GM21723 (cell line): ENCODE data around the gene CAPS2.
"Not testable (repeated sequence)": the region's sequence is repeated elsewhere in the genome, so short reads cannot be mapped to it uniquely, and the experiment has no call there.

Experiments used
- ATAC-seq: cut with Tn5 transposase; IDR thresholded peaks from one replicate; pipeline ENCODE4 v1.9.1; 2021; ENCODE audit warnings: mild to moderate bottlenecking, moderate library complexity; ENCODE audit not compliant: unreplicated experiment

CAPS2 gene

DNA sequence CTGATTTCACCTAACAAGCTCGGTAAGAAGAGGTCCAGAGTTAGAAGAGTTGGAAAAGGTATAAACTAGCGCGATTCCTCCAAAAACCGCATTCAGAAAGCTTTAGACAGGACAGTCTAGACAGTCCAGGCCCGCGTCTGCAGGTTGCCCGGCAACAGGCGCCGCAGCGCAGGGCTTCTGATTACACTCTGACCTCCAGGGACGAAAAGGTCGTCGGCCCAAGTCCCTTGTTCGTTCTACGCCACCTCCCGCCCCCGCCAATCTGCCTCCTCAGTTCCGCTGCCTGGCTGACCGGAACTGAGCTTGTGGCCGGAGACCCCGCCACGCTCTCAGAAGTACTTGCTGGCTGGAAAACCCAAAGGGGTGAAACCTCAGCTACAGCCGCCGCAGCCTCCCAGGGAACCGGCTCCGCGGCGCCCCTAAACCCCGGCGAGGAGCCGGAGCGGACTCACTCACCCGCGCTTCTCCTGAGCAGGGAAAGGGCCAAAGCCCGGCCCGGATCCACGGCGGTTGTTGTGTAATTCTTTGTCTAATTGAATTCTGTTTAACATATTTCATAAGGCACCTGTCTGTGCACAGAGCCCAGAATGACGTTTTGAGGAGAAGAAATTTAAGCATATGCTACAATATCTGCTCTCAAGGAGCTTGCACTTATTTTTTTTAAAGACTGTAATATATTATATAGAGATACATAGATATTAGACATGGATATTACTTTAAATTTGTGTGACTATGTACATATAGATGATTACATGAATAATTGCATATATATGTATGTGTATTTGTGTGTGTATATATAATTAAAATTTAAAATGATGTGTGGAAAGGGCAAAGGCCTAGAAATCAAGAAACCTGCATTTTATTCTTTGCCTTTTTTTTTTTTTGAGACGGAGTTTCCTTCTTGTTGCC is at the start of gene CAPS2:
Gene CAPS2 (minus strand): TSS at position 407 of the 909 bp plus-strand sequence. CDS start 3,826 bp downstream, outside the sequence.
- ATAC-seq: peak; percentile 90

DNA sequence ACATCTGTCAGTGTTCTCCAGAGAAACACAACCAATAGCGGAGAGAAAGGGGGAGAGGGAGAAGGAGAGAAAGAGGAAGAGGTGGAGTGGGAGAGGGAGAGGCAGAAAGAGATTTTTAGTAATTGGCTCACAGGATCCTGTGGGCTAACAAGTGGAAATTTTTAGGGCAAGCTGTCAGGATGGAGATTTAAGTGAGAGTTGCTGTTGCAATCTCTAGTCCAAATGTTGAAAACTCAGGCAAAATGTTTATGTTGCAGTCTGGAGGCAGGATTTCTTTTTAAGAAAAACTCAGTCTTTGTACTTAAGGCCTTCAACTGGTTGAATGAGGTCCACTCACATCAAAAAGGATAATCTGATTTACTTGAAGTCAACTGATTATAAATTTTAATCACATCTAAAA is 48.2 kb upstream of the CAPS2 start:
- ATAC-seq: no peak

DNA sequence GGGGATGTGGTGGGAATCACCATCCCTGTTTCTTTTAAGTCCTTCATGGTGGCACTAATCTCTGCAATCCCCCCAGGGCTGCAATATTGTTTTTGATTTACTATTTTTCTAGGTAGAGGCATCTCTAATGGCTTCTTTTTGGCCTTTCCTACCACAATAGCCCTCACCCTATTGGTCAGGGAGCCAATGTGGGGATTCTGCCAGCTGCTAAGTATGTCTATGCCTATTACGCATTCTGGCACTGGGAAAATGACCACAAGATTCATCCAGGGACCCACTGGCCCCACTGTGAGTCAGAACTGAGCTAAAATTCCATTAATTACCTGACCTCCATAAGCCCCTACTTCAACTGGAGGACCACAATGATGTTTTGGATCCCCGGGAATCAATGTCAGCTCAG is 44.8 kb upstream of the CAPS2 start:
- ATAC-seq: no peak

DNA sequence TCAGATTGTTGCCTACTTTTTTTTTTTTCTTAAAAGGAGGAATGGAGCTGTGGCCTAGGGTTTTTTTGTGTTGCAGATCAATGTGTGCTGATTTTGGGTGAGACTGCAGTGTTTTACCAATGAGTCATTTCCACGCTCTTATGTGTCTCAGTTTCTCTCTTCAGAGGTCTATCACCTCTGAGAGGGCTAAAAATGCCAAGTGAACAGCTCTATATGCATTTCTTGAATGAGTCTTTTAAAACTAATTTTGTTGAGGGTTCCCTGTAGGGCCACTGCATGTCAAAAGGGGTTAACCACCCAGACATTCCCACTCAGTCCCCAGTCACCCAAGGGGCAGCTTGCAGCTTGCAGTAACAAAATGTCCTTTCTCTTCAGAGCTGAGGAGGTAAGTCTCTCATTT is 36.5 kb upstream of the CAPS2 start:
- ATAC-seq: no peak

DNA sequence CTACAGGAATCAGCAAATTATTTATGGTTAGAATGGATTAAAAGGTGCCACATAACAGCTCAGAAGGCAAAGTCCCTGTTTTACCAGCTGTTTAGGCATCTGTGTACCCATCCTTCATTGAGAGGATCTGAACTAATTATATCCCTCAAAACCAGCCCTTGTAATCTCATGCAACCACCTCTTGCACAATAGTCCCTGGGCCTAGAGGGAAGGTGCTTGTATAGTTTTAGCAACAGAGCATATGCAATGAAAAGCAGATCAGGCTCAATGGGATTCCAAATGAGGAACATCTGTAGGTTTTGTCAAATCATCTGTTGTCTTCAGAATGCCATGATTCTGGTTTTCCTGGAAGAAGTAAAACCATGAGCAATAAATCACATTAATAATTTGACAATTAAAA is 34.8 kb upstream of the CAPS2 start:
- ATAC-seq: no peak

DNA sequence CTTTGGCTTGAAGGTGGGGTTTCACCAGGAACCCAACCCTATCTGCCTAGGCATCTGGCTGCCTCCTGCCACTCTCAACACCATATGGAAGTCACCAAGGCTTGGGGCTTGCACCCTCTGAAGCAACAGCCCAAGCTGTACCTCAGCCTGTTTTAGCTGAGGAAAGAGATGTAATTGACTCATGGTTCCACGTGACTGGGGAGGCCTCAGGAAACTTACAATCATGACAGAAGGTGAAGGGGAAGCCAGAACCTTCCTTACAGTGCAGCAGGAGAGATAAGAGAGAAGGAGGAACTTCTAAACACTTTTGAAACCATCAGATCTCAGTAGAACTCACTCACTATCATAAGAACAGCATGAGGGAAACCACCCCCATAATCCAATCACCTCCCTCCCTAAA is 31.3 kb upstream of the CAPS2 start:
- ATAC-seq: no peak

DNA sequence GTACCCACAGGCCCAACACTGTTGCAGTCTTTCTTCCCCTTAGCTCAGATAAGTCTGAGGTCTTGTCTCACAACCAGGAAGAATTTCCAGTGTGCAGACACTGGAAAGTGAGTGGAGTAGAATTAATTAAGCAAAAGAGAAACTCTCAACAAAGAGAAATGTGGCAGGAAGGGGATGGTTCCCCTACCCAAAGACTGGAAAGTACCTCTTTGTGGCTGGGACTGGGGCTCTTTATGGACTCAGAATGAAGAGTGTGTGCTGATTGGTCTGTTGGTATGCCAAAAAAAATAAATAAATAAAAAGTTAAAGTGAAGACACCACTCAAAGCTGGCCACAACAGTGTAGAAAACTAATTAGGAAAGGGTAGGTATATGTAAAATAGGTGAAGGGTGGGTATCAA is 30.8 kb upstream of the CAPS2 start:
- ATAC-seq: no peak

DNA sequence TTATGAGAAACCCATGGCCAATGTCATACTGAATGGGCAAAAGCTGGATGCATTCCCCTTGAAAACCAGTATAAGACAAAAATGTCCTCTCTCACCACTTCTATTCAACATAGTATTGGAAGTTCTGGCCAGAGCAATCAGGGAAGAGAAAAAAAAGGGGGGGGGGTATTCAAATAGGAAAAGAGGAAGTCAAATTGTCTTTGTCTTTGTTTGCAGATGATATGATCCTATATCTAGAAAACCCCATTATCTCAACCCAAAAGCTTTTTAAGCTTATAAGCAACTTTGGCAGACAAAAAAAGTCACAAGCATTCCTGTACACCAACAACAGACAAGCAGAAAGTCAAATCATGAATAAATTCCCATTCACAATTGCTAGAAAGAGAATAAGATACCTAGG is 23.9 kb upstream of the CAPS2 start:
- ATAC-seq: no peak

DNA sequence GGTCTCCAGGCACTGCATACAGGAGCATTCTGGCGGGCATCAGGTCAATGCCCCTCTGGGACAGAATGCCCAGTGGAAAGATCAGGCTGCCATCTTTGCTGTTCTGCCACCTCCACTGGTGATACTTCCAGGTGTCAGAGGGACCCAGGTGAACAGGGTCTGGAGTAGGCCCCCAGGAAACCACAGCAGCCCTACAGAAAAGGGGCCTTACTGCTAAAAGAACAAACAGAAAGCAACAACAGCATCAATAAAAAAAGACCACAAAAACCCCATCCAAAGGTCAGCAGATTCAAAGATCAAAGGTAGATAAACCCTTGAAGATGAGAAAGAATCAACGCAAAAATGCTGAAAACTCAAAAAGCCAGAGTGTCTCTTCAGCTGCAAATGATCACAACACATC is 20.3 kb upstream of the CAPS2 start:
- ATAC-seq: no peak

DNA sequence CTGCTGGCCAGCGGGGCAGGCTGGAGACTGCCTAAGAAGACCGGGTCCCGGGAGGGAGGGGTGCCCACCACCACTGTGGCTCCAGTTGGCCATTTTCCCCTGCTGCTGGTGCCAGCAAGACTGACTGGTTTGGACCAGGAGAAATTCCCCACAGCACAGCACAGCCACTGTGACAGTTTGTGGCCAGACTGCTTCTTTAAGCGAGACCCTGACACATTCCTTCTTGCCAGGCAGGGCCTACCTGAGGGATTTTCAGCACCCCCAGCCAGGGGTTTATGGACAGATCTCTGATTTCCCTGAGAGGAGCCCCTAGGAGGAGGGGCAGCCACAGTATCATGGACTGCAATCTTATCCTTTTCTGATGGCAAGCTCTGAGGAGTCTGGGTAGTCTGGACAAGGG is 19.8 kb upstream of the CAPS2 start:
- no peak for ATAC-seq

DNA sequence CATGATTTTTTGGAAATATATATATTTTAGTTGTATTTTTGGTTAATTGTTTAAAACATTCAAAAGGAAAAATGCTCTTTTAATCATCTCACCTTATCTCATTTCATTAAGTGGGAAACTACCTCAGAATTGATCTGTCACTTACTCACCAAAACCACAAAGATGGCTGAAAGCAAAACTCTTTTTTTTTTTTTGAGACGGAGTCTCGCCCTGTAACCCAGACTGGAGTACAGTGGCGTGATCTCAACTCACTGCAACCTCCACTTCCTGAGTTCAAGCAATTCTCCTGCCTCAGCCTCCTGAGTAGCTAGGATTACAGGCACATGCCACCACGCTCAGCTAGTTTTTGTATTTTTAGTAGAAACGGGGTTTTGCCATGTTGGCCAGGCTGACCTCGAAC is 16.1 kb upstream of the CAPS2 start:
- ATAC-seq: not testable (repeated sequence)

DNA sequence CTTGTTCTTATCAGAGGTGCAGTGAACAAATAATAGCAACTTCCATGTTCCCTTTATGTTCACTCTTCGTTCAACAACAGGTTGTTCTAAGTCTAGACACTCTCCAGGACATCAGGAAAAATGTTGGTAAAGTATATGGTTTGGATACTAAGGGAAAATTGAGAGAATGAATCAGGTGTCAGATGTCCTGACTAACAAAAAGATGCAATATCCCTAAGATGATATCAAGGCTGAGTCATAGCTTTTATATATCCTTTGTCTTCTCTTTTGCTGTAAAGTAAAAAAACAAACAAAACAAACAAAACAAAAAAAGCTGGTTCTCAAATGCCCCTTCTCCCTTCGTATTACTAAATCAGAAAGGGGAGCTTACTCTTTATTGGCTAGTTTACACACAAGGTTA is 15.4 kb upstream of the CAPS2 start:
- no peak for ATAC-seq

DNA sequence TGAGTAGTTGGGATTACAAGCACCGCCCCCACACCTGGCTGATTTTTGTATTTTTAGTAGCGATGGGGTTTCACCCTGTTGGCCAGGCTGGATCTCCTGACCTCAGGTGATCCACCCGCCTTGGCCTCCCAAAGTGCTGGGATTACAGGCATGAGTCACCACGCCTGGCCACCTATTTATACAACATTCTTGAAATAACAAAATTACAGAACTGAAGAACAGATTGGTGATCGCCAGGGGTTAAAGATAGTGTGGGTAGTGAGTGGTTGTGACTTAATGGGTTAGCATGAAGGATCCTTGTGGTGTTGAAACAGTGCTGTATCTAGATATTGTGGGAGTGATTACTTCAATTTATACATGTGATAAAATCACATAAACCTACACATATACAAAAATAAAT is 11.7 kb upstream of the CAPS2 start:
- ATAC-seq: no peak

DNA sequence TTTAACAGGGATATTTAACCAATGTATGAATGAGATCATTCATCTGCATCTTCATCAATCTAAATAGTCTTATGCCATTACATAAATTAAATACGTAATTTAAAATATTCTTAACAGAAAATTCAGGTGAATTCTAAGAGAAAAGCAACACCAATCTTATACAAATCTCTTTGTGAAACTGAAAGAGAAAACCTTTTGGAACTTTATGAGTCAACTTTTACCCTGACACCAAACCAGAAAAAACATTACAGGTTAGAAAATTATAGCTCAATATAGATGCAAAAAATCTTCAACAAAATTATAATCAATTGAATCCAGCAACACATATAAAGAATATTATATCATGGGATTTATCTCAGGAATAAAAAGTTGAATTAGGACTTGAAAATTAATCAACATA is 7.8 kb upstream of the CAPS2 start:
- no peak for ATAC-seq

DNA sequence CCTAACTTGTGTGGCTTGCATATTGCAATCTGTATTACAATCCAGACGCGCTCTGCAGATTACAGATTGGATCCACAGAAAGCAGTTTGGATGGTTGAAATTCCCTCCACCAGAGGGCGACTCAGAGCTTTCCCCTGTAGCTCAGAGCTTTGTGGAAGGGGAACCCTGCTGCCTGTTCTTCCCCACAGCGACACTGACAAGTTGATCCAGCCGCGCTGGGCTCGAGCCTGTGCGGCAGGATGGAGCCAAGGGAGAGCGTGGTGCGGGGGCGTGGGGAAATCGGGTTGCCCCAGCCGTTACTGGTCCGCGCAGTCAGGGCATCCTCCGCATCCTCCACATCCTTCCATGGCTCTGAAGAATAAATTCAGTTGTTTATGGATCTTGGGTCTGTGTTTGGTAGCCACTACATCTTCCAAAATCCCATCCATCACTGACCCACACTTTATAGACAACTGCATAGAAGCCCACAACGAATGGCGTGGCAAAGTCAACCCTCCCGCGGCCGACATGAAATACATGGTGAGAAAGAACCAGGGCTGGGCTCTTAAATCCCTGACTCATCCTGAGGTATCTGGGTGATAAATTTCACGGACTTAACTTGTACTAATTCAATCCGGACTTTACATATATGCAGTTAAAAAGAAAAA is 4.4 kb upstream of the CAPS2 start, which contains the start of gene GLIPR1L1:
Gene GLIPR1L1 (plus strand): TSS at position 287 of the 647 bp plus-strand sequence. CDS start 59 bp downstream, at position 346.
- ATAC-seq: peak; percentile 67

DNA sequence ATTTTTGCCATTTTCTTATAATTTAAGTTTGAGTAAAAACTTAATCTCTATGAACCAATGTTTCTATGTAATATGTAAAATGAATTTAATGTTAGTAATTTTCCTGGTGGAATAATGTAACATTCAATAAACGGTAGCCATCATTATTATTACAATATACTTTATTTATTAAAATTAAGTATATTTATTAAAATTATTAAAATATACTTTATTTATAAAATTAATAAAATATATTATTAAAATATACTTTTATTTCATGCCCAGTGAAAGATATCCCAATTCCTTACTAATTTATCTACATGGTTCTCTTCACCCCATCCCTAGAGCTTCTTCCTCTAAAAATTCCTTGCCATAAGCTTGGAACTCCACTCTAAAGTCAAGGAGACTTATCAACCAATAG is 2.5 kb downstream of the CAPS2 start:
- ATAC-seq: no peak

DNA sequence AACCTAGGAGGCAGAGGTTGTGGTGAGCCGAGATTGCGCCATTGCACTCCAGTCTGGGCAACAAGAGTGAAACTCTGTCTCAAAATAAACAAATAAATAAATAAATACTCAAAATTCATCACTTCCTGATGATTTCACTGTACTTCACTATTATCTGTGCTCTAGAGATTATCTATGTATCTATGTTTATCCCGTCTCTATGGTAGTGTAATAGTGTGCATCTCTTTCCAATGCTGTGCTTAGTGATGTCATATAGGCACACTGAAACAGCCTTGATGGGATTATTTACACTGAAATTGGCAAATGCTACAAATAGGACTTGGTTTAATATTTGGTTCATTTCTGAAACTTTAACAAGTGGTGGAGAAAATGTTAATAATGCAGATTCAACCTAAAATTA is 6.5 kb downstream of the CAPS2 start:
- no peak for ATAC-seq

DNA sequence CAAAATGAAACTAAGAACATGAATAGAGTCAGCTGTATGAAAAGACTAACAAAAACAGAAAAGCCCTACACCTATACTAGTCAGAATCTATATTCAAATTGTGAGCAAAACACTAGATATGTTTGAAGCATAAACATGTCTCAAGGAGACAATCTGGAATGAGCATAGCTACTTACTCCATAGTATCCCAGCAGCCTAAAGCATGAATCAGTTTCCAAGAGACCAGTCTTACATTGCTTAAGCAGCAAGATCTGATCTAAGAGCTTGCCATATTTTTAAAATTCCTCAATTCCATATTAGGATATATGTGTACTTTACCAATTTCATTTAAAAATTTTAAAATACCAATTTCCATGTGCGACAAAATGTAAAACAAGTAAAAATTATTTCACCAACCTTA is 7.7 kb downstream of the CAPS2 start:
- no peak for ATAC-seq

DNA sequence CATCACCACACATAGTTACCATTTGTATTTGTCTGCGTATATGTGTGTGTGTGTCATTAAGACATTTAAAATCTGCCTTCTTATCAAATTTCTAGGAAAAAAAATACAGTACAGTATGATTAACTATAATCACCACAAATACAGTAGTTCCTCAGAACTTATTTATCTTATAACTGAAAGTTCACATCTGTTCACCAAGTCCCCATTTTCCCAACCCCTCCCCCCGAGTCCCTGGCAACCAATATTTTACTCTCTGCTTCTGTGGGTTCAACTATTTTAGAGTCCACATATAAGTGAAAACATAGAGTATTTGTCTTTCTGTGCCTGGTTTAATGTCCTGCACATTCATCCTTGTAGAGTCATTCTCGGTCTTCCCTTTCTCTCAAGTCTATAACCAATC is 12.3 kb downstream of the CAPS2 start:
- ATAC-seq: no peak

DNA sequence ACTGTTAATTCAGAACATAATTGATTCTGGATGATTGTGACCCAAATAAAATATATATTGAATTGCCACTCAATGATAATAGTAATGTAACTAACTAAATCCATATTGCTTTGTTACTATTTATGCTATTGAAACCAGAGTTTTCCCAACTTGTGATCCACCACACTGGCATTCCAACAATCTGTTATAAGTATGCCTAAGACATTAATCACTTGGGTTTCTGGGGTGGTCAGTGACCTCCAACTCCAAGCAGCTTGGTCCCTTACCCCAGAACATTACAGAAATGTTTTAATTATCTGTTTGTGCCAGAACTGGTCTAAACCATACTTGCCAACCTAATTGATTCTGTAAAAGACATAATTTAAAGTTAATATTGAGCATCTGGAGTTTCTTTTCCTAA is 14.6 kb downstream of the CAPS2 start:
- no peak for ATAC-seq

DNA sequence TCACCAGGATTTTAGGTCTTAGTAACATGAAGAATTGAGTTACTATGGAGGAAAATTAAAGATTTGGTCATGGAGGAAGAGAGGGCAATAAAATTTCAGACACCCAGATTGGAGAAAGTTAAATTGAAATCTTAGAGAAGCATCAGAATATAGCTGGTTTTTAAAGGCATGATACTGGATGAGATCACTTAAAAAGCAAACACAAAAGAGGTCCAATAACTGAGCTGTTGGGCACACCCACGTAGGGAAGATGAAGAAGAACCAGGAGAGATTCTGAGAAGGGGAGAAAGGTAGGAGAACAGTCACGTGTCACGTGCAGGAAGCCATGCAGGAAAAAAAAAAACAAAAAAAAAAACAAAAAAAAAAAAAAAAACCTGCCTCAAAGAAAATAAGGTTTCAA is 18.8 kb downstream of the CAPS2 start:
- ATAC-seq: no peak

DNA sequence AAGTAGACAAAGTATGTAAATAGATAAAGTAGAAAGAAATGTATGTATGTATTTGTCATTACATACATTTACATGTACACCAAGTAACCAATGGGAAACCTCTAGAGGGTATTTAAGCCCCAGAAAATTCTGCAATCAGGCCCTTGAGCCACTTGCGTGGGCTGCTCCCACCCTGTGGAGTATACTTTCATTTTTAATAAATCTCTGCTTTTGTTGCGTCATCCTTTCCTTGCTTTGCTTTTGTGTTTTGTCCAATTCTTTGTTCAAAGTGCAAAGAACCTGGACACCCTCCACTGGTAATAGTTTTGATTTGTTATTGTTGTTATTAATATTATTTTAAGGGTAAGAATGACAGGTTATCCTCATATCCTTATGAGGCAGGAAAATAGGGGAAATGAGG is 21.8 kb downstream of the CAPS2 start:
- no peak for ATAC-seq
